HG02571 (cell line): Measurements from ENCODE around the gene IRF2BP2.
"Not testable (repeated sequence)": the region's sequence is repeated elsewhere in the genome, so short reads cannot be mapped to it uniquely, and the experiment has no call there.

ENCODE experiments used
- ATAC-seq: cut with Tn5 transposase; IDR thresholded peaks from one replicate; pipeline ENCODE4 v1.9.1; 2021; ENCODE audit warnings: mild to moderate bottlenecking, moderate library complexity; ENCODE audit not compliant: unreplicated experiment

The IRF2BP2 gene

DNA sequence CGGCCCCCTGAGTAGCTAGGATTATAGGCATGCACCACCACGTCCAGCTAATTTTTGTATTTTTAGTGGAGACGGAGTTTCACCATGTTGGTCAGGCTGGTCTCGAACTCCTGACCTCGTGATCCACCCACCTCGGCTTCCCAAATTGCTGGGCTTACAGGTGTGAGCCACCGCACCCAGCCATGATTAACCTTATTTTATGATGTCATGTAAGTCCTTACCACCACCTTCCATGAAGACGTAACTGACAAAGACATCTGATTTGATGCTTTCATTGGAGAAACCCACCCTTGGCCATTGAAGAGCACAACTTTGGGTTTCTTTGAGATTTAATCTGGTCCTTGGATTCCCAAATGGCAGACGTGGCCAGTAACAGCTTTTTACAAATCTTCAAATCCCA, 24.9 kb upstream of the IRF2BP2 start:
- not testable (repeated sequence) for ATAC-seq

GRCh38 chr1:234634387-234634786, 24.4 kb upstream of the IRF2BP2 start:
- ATAC-seq, result no peak

DNA sequence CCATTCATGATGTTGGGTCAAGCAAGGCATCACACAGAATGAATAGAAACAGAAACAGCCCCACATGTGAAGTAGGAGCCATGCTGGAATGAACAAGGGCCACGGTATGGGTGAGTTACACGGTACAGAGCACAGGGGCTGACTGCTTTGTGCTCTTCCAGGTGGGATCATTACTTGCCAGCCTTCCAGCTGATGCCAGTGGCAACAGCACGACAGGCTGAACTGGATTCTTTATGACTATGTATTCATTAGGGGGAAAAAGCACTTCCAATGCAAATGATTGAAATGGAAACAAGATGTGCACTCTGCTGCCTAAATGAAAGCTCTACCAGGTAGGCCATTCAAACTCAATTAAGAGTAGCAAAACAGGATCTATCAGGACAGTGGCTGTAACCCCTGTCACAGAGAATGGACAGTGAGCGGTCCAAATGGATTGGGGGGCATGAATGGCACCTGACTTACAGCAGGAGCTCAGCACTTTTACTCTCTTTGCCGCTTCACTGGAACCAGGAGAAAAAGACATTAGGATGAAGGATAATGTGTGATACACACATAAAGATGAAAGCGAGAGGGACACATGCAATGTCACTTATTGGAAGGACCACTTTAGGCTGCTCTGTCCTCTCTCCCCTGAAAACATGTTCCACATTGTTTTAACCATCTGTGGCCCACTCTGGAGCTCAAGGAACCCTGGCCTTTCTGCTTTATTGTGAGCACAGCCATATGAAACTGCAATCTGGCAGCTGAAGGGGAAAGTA, 23.4 kb upstream of the IRF2BP2 start:
- no peak for ATAC-seq

- no peak for ATAC-seq
These were observed 22.2 kb upstream of the IRF2BP2 start for GRCh38 chr1:234632225-234632624.

DNA sequence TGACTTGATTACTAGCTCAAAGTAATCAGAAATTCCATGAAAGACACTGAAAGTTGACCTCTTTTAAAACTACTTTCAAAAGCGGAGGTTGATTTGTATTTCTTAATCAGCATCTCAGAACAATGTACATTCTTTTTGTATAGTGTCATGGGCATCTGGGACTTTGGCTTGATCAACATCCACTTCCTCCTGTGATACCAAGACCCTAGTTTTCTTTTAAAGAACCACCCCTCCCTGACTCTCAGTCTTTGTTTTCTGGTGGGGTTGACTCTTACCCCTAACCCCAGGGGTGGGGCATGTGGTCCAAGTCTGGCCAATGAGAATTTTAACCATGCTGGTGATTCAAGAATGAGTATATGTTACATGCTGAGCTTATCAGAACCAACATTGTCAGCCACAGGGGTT, 21.7 kb upstream of the IRF2BP2 start:
- ATAC-seq, result no peak

- ATAC-seq, result no peak
These were observed 19.0 kb upstream of the IRF2BP2 start for GRCh38 chr1:234629026-234629425.

GRCh38 chr1:234628089-234628488, 18.1 kb upstream of the IRF2BP2 start:
- ATAC-seq, result no peak

- ATAC-seq, result no peak
These were observed 17.3 kb upstream of the IRF2BP2 start for GRCh38 chr1:234627009-234627950.

DNA sequence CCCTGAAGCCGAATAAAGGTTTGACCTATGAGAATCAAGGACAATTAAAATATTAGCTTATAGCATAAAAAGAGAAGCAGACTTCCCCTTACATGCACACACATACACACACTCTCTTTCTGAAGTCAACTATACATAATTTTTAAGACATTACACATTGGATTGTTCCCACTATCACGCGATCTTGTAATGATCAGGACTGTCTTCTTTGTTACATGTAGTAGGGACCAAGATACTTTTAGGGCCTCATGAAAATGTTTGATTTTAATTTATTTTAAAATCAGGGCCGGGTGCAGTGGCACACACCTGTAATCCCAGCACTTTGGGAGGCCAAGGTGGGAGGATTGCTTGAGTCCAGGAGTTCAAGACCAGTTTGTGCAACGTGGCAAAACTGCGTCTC, 16.4 kb upstream of the IRF2BP2 start:
- ATAC-seq, result no peak

DNA sequence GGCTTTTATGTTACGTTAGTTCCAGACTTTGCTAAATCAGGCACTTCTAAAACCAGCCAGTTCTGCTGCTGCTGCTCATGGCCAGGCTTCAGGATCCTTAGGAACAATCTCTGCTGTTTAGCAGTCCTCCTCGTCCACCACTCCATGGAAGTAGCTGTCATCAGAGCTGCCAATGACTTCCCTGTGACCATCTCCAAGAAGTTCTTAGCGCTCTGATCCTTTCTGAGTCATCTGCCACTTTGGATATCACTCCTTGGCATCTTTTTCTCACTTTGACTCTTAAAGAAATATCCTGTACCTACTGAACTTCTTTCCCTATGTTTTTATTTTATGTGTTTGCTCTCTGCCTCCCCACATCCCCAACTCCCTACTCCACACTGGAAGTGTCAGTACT, 14.7 kb upstream of the IRF2BP2 start:
- ATAC-seq, result no peak

GRCh38 chr1:234621657-234622335, 11.8 kb upstream of the IRF2BP2 start:
- no peak for ATAC-seq

- ATAC-seq, result no peak
These were observed 11.1 kb upstream of the IRF2BP2 start for GRCh38 chr1:234621127-234621468.

DNA sequence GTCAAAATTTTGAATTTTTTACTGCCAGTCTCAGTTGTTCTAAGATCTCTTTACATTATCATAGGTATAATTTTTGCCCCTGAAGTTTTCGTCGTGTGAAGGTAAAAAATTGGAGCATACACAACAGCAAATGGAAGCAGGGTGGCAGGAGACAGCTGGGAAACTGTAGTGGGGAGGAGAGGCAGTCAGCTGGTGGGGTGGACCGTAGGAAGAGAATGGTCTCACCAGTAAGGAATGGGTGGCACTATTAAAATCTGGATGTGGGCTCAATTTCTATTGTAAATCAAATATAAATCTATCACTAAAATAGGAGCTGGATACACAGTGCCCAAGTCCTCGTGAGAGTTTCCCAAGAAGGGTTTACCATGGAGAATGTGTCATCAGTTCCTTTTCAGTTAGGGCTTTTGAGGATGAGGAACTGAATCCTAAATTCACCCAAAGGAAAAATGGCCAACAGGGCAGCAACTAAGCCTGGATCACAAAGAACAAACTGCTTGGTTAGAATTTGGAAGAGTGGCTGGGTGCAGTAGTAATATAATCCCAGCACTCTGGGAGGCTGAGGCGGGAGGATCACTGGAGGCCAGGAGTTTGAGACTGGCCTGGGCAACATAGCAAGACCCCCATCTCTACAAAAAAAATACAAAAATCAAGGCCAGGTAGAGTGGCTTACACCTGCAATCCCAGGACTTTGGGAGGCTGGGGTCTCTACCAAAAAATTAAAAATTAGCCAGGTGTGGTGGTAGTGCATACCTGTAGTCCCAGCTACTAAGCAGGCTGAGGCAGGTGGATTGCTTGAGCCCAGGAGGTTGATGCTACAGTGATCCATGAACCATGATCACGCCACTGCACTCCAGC, 10.5 kb upstream of the IRF2BP2 start:
- ATAC-seq, result no peak

- no peak for ATAC-seq
These were observed 9.8 kb upstream of the IRF2BP2 start for GRCh38 chr1:234619794-234620247.

- no peak for ATAC-seq
These were observed 9.1 kb upstream of the IRF2BP2 start for GRCh38 chr1:234619071-234619480.

DNA sequence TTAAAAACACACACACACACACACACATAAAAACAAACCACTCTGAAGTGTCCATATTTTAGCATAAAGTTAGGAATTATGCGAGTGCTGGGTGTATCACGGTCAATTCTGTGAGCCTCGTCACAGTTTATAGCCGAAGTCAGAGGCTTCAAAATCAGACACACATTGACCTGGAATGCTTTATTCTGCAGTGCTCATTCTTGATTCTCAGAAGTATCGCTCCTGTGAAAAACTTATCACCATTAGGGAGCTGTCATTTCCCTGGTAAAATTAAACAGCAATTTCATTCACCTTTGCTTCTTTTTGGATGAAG, 8.7 kb upstream of the IRF2BP2 start:
- ATAC-seq, result no peak

- ATAC-seq, result no peak
These were observed 8.2 kb upstream of the IRF2BP2 start for GRCh38 chr1:234617986-234618736.

- ATAC-seq, result no peak
These were observed 7.4 kb upstream of the IRF2BP2 start for GRCh38 chr1:234617131-234617985.

DNA sequence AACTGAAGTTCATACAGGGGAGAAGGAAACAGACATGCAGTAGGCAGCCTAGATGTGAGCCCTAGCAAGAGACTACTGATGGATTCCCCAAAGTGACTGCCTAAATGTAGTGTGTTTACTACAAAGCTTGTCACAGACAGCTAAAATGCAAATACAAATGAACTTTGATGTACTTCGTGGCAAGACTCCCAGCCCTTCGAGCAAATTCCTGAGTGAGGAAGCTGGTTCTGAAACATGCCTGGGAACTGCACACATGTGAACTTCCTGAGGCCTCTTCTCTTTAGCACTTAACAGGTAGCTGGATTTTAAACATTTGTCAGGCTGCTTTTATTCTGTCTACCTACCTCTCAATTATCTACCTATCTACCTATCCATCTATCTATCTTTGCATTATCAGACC, 6.7 kb upstream of the IRF2BP2 start:
- ATAC-seq, result no peak
